HPDE6-E6E7 (cell line): Measurements from ENCODE around the gene NPAS1.

Experiments
- DNase-seq: peaks from one replicate; pipeline ENCODE4 v3.0.0; 2011; ENCODE audit warnings: missing footprints; ENCODE audit errors: extremely low spot score

The NPAS1 gene

GRCh38 chr19:47020132-47020805, 632 bp downstream of the NPAS1 start:
- no peak for DNase-seq

- DNase-seq, result no peak
Measured at GRCh38 chr19:47020992-47021496, 1.4 kb downstream of the NPAS1 start.

- DNase-seq, result no peak
Measured at GRCh38 chr19:47021536-47022139, 2.0 kb downstream of the NPAS1 start.

- DNase-seq, result no peak
Measured at GRCh38 chr19:47022140-47022536, 2.5 kb downstream of the NPAS1 start.

- DNase-seq, result no peak
Measured at GRCh38 chr19:47022541-47023447, 3.2 kb downstream of the NPAS1 start.

GRCh38 chr19:47023448-47023794, 3.8 kb downstream of the NPAS1 start:
- no peak for DNase-seq

DNA sequence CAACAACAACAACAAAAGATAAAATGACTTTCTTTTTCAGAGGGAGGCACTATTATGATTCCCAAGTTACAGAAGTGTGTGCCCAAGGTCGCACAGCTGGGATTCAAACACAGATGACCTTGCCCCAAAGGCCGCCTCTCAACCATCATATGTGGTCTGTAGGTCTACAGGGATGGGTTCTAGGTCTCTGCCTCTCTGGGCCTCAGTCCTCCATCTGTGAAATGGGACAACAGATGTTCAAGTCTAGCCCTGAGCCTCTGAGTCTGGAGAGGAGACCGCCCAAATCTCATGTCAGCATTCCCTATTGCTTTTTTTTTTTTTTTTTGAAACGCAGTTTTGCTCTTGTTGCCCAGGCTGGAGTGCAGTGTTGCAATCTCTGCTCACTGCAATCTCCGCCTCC, 4.9 kb downstream of the NPAS1 start:
- no peak for DNase-seq

DNA sequence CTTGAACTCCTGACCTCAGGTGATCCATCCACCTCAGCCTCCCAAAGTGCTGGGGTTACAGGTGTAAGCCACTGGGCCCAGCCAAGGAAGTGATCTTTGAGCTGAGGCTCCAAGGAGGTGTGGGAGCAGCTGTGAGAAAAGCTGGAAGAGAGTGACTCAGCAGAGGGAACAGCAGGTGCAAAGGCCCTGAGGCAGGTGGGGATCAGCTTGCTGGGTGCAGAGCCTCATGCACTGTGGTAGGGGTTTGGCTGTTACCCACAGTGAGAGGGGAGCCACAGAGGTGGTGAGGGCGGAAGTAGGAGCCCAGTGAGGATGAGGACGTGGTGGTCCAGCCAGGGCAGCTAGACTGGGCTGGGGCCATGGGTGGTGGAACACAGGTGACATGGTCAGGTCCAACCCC, 6.5 kb downstream of the NPAS1 start:
- no peak for DNase-seq

GRCh38 chr19:47026889-47027288, 7.3 kb downstream of the NPAS1 start:
- DNase-seq, result no peak

DNA sequence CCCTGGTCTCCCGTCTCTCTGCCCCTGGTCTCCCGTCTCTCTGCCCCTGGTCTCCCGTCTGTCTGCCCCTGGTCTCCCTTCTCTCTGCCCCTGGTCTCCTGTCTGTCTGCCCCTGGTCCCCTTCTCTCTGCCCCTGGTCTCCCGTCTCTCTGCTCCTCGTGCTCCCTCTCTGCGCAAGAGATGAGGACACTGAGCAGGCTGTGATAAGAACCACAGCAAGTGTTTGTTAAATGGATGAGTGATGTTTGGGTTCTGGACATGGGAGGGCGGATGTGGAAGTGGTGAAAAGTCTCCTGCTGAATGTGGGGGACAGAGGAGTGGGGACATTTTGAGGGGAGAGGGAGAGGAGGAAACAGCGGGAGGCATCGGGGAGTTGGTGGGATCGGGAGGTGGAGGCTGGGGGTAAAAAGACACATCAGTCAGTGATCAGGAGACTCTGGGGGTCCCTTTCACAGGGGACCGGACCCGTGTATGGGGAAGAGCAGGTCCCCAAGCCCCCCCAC, 8.0 kb downstream of the NPAS1 start:
- no peak for DNase-seq

- DNase-seq, result no peak
Measured at GRCh38 chr19:47028195-47028601, 8.6 kb downstream of the NPAS1 start.

DNA sequence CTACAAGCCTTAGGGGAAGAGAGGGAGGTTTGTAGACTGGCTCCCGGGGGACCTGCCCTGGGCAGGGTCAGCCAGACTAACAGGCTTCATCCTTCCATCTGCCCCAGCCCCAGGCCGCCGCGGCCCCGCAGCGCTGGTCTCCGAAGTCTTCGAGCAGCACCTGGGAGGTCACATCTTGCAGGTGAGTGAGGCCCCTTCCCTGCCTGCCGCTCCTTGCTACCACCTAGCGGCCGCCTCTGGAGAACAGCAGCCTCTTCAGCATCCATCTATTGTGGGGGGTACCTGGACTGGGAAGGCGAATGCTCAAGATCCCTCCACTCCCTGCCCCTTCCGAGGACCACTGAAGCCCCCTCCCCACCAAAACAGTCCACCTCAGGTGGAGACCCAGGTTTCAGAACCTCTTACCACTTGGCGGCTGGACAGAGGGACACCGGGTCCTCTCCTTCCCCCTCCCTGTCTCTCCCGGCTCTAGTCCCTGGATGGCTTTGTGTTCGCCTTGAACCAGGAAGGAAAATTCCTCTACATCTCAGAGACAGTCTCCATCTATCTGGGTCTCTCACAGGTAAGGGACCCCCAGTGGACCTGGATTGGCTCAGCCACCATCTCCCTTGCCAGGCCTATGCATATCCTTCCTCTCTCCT, 12.7 kb downstream of the NPAS1 start:
- peak; percentile 76 for DNase-seq

DNA sequence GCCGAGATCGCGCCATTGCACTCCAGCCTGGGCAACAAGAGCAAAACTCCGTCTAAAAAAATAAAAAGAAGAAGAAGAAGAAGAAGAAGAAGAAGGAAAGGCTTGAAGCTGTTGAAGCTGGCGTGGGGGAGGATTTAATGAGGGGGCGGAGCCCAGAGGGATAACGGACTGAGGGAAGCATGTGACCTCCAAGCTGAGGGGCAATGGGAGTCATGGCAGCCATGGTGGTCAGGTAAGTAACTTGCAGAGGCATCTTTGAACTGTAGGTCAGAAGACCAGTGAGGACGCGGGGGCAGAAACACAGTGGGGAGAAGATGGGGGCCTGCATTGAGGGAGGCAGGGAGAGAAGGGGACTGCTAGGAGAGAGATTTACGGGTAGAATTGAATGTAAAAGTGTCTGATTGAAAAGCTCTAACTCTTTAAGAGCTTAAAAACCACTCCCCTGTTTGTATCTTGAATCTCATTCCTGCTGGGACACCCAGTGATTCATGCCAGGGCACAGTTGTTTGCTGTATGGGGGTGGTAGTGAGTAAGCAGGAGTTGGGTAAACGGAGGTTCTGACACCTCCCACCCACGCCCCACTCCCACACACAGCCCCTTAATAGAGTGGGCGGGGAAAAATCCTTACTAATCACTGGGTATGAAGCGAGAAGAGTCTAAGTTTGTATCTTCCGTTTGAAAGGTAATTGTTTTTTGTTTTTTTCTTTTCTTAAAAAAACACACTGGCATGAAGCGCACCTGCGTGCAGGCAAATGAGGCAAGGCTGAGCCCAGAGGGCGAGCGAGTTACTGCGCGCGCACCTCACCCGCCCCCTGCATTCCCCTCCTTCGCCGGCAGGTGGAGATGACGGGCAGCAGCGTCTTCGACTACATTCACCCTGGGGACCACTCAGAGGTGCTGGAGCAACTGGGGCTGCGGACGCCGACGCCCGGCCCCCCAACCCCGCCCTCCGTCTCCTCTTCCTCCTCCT, 15.8 kb downstream of the NPAS1 start:
- peak; percentile 95 for DNase-seq

DNA sequence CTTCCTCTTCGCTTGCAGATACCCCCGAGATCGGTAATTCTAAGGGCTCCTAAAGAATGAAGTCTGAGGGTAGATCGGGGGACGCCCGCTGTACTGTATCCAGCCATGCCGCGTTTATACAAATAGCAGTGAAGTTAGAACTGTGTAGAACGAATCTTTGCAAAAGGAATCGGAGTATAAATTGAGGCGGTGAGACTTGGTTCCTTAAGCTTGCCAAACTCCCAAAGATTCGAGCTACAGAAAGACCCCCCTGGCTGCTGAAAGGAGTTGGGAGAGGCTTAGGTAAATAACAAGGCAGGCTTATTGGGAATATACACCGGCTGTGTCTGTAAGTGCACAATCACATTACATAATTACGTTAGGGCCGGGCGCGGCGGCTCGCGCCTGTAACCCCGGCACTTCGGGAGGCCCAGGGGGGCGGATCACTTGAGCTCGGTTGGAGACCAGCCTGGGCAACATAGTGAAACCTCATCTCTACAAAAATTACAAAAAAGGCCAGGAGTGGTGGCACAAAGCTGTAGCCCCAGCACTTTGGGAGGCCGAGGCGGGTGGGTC, 16.5 kb downstream of the NPAS1 start:
- no peak for DNase-seq

- no peak for DNase-seq
Measured at GRCh38 chr19:47037766-47038165, 18.1 kb downstream of the NPAS1 start.

- no peak for DNase-seq
Measured at GRCh38 chr19:47039239-47039874, 19.7 kb downstream of the NPAS1 start.

DNA sequence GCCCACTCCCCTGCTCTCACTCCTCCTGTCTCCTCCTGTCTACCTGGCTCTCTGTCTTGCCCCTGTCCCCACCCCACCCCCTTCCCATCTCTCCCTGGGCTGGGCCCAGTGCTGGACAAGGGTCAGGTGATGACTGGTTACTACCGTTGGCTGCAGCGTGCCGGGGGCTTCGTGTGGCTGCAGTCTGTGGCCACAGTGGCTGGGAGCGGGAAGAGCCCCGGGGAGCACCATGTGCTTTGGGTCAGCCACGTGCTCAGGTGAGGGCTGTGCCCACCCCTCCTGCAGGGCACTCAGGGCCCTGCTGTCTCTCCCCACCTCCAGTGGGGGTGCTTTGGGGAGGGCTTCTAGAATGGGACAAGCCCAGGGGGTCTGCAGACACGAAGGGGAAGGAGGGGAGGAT, 21.2 kb downstream of the NPAS1 start:
- no peak for DNase-seq

DNA sequence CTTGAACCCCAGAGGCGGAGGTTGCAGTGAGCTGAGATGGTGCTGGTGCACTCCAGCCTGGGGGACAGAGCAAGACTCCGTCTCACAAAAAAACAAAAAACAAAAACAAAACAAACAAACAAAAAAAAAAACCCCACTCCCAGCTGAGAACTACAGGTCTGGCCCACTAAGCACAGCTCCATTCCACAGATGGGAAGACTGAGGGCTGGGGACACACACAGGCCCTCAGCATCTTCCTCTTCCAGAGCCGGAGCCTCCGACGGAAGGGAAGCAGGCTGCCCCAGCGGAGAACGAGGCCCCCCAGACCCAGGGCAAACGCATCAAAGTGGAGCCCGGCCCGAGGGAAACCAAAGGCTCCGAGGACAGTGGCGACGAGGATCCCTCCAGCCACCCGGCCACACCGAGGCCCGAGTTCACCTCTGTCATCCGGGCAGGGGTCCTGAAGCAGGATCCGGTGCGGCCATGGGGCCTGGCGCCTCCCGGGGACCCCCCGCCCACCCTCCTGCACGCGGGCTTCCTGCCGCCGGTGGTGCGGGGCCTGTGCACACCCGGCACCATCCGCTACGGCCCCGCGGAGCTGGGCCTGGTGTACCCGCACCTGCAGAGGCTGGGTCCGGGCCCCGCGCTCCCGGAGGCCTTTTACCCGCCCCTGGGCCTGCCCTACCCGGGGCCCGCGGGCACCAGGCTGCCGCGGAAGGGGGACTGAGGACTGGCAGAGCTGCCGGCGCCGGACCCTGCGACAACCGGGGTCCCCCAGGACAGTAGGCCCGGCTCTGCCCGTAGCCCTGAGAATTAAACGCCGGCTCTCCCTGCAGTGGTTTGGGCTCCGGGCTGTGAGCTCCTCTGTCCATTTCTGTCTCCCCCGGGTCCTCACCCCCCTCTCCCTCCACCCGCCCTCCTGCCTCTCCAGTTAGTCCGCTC, 25.6 kb downstream of the NPAS1 start:
- DNase-seq, result no peak
